ENCODE results near the gene ANKRD60.

DNA sequence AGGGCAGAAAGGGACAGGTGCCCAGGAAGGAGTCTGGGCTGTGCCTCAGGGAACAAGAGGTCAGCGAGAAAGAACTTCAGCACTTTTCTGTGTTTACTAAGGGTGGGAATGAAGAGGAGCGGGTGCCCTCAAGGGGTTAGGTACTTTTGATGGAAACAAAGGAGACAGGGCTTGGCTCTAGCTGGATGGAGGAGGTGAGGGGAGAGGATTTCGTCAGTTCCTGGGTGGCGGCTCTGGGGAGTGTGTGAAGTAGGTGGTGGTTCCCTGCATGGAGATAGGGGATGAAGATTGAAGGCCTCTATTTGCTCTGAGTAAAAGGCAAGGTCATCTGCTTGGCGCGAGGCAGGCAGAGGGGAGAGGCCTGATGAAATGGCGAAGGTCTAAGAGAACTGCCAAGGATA is 40.0 kb upstream of the ANKRD60 start:
- TF ChIP-seq NFE2L2 (conservative IDR thresholded peaks at IDR 0.05; ENCODE audit: low read length), result no peak
- no peak for TF ChIP-seq CTCF (IDR thresholded peaks at IDR 0.05)
- no peak for TF ChIP-seq POLR2A (IDR thresholded peaks at IDR 0.05; ENCODE audit: low read length)

Measured in A549 (cell line).